IMR-90 (cell line): ENCODE results near the gene TMUB1. TPM values are rescaled to one million over a fixed set of nuclear protein-coding genes. Genes with fewer than 3 reads are reported as not detected.

Experiments used
- ATAC-seq: fragments of 200-7000 bp; cut with Tn5 transposase; 2 replicates; pipeline ENCODE4 v1.9.1; 2020; ENCODE audit warnings: low read depth, mild to moderate bottlenecking, moderate library complexity
- BruUV-seq: library from RNA; stranded (reverse); fragments of 400-500 nt; replicated peaks from 2 replicates; lab custom pipeline; 2021; lab: Mats Ljungman, UMichigan
- CTCF ChIA-PET: fragments of 300-600 bp; formaldehyde crosslinking; extraction: SDS; loops from one replicate; lab custom pipeline; 2021; ENCODE audit warnings: antibody characterized with exemption; lab: Yijun Ruan, JAX
- POLR2A ChIA-PET: fragments of 300-600 bp; sonication (Branson Sonifier 250); formaldehyde crosslinking; loops from one replicate; lab custom pipeline; 2022; ENCODE audit warnings: antibody characterized with exemption; ENCODE audit not compliant: unreplicated experiment; lab: Charles Lee
- DNase-seq: peaks from one replicate; pipeline ENCODE4 v3.0.0; 2013
- H2AFZ ChIP-seq: replicated peaks from 2 replicates; pipeline ENCODE3; 2013; ENCODE audit warnings: low read length, mild to moderate bottlenecking; ENCODE audit not compliant: poor library complexity
- H2AK5ac ChIP-seq: 2 replicates; pipeline ENCODE4 v1.6.1; 2013; ENCODE audit warnings: low read depth, low read length, inconsistent platforms
- H2AK9ac ChIP-seq: replicated peaks from 2 replicates; pipeline ENCODE3; 2013; ENCODE audit warnings: mild to moderate bottlenecking, low read depth, low read length, moderate library complexity; ENCODE audit not compliant: poor library complexity
- H2BK120ac ChIP-seq: 2 replicates; pipeline ENCODE4 v1.6.1; 2013; ENCODE audit warnings: low read depth, low read length, inconsistent platforms
- H2BK15ac ChIP-seq: 3 replicates; pipeline ENCODE4 v1.6.1; 2013; ENCODE audit warnings: low read depth, low read length, inconsistent platforms
- H2BK20ac ChIP-seq: 2 replicates; pipeline ENCODE4 v1.6.1; 2013; ENCODE audit warnings: low read depth, mild to moderate bottlenecking, inconsistent platforms, low read length, moderate library complexity
- H2BK5ac ChIP-seq: 2 replicates; pipeline ENCODE4 v1.6.1; 2013; ENCODE audit warnings: mild to moderate bottlenecking, low read depth, low read length, inconsistent platforms; ENCODE audit not compliant: poor library complexity, severe bottlenecking
- H3K14ac ChIP-seq: replicated peaks from 2 replicates; pipeline ENCODE4 v1.6.1; 2013; ENCODE audit warnings: low read depth, low read length, inconsistent platforms
- H3K18ac ChIP-seq: 2 replicates; pipeline ENCODE4 v1.6.1; 2013; ENCODE audit warnings: low read depth, low read length, control low read depth
- H3K23ac ChIP-seq: 2 replicates; pipeline ENCODE4 v1.6.1; 2013; ENCODE audit warnings: low read depth, low read length, inconsistent platforms
- H3K27ac ChIP-seq: 2 replicates; pipeline ENCODE4 v1.5.1; 2013; ENCODE audit warnings: mild to moderate bottlenecking, control low read depth, low read length; ENCODE audit not compliant: insufficient read depth
- H3K27me3 ChIP-seq: 2 replicates; pipeline ENCODE4 v1.6.1; 2013; ENCODE audit warnings: low read length; ENCODE audit not compliant: control insufficient read depth, insufficient read depth
- H3K36me3 ChIP-seq: 2 replicates; pipeline ENCODE4 v1.6.1; 2013; ENCODE audit warnings: low read length, mixed read lengths; ENCODE audit not compliant: control insufficient read depth, insufficient read depth
- H3K4ac ChIP-seq: 2 replicates; pipeline ENCODE4 v1.6.1; 2013; ENCODE audit warnings: low read depth, low read length, inconsistent platforms
- H3K4me1 ChIP-seq: 2 replicates; pipeline ENCODE4 v1.6.1; 2013; ENCODE audit warnings: low read length, mixed read lengths; ENCODE audit not compliant: control insufficient read depth, insufficient read depth
- H3K4me2 ChIP-seq: 2 replicates; pipeline ENCODE4 v1.6.1; 2013; ENCODE audit warnings: low read depth, mild to moderate bottlenecking, control low read depth, low read length, moderate library complexity
- H3K4me3 ChIP-seq: 2 replicates; pipeline ENCODE4 v1.5.1; 2013; ENCODE audit warnings: low read depth, mild to moderate bottlenecking, control low read depth, low read length, moderate library complexity; ENCODE audit not compliant: insufficient read depth
- H3K56ac ChIP-seq: 2 replicates; pipeline ENCODE4 v1.6.1; 2013; ENCODE audit warnings: low read length, inconsistent platforms; ENCODE audit not compliant: insufficient read depth; ENCODE audit errors: extremely low read depth
- H3K79me1 ChIP-seq, 2 experiments: 2 replicates each; pipeline ENCODE4 v1.6.1; 2013; ENCODE audit warnings: low read length in 2 of 2, inconsistent platforms in 1 of 2, low read depth in 1 of 2
- H3K9ac ChIP-seq: 2 replicates; pipeline ENCODE4 v1.6.1; 2013; ENCODE audit warnings: low read depth, low read length, control low read depth
- H3K9me1 ChIP-seq: 2 replicates; pipeline ENCODE4 v1.6.1; 2013; ENCODE audit warnings: low read length, inconsistent platforms; ENCODE audit not compliant: insufficient read depth
- H3K9me3 ChIP-seq: 2 replicates; pipeline ENCODE4 v1.6.1; 2013; ENCODE audit warnings: low read length; ENCODE audit not compliant: control insufficient read depth, insufficient read depth
- H4K20me1 ChIP-seq: 2 replicates; pipeline ENCODE4 v1.6.1; 2013; ENCODE audit warnings: low read length, inconsistent platforms; ENCODE audit not compliant: insufficient read depth
- H4K5ac ChIP-seq: 2 replicates; pipeline ENCODE4 v1.6.1; 2013; ENCODE audit warnings: mild to moderate bottlenecking, low read depth, low read length, control low read depth
- H4K8ac ChIP-seq, 2 experiments: 2 replicates each; pipeline ENCODE4 v1.6.1; 2013; ENCODE audit warnings: low read depth in 2 of 2, low read length in 2 of 2, control low read depth in 1 of 2, inconsistent platforms in 1 of 2
- H4K91ac ChIP-seq: 2 replicates; pipeline ENCODE4 v1.6.1; 2013; ENCODE audit warnings: low read depth, low read length, inconsistent platforms; ENCODE audit not compliant: insufficient read depth
- CHD1 ChIP-seq: IDR thresholded peaks from 2 replicates; pipeline ENCODE4 v1.6.1; 2012; ENCODE audit warnings: low read depth, low read length, improper control_type of control experiment
- ELK1 ChIP-seq: fragments of 150-350 bp; IDR thresholded peaks from 2 replicates; pipeline ENCODE4 v1.6.1; 2016; ENCODE audit warnings: low read depth, mild to moderate bottlenecking, low read length, moderate library complexity, borderline replicate concordance
- POLR2A ChIP-seq: IDR thresholded peaks from 2 replicates; pipeline ENCODE4 v1.6.1; 2012; ENCODE audit warnings: mild to moderate bottlenecking, low read depth, low read length
- RAD21 ChIP-seq: IDR thresholded peaks from 2 replicates; pipeline ENCODE4 v1.6.1; 2012; ENCODE audit warnings: low read length, improper control_type of control experiment
- RFX5 ChIP-seq: IDR thresholded peaks from 2 replicates; pipeline ENCODE4 v1.8.0; 2012; ENCODE audit warnings: low read depth, mild to moderate bottlenecking, low read length, moderate library complexity
- WGBS, 2 experiments: methylation state at CpG; one replicate each; pipeline versions ENCODE4 v1.1.5 to v1.1.7; 2013; ENCODE audit warnings: missing lambda C conversion rate in 2 of 2; ENCODE audit not compliant: insufficient read length in 1 of 2; ENCODE audit errors: extremely low coverage in 2 of 2; 5-methylcytosine and 5-hydroxymethylcytosine counted together
- dilution Hi-C: fragments of 300-500 bp; cut with HindIII; formaldehyde crosslinking; loops from one replicate; pipeline ENCODE4 v1.14.3; 2018; ENCODE audit warnings: low sequenced_read_pairs; ENCODE audit not compliant: unreplicated experiment
- in situ Hi-C: fragments of 300-500 bp; cut with MboI; formaldehyde crosslinking; loops from 3 replicates; pipeline ENCODE4 v1.14.3; 2019; ENCODE audit warnings: low sequenced_read_pairs, inconsistent platforms, mixed read lengths
- intact Hi-C: fragments of 100-400 bp; cut with micrococcal nuclease; formaldehyde crosslinking; loops from 2 replicates; pipeline ENCODE4 v1.10.0; 2022
- polyA plus RNA-seq, 3 experiments: library from polyadenylated mRNA; depleted of rRNA; stranded (reverse); fragments of >200 nt; gene quantifications; 2 replicates each; pipeline ENCODE4 v1.2.3, GENCODE V29; 2012; ENCODE audit warnings: low replicate concordance in 1 of 3
- total RNA-seq: library from RNA; depleted of rRNA; stranded (reverse); fragments of >200 nt; gene quantifications from 2 replicates; pipeline ENCODE4 v1.2.3, GENCODE V29; 2012

The TMUB1 gene
- total and polyA plus RNA-seq, 2 of the 4 experiments (the other 2 are of a cell fraction): 6.8 to 29.8 TPM

GRCh38 chr7:151053751-151054150 lies 29.5 kb downstream of the TMUB1 start:
- in situ Hi-C loops (no loop called here), intact Hi-C loops (no loop called here), dilution Hi-C loops (no loop called here)
- H3K9me3 ChIP-seq: no peaks in the 10 kb centered on the region
- H3K4me1 ChIP-seq: peaks cover 11% of the 10 kb centered on the region
- no peak for DNase-seq
- no peak overlapping the region for H2BK5ac ChIP-seq
- H2AFZ ChIP-seq: no peak overlapping the region
- peaks cover 5% of the 10 kb centered on the region; the same call in 1 of the 2 replicates for H4K20me1 ChIP-seq
- H3K79me1 ChIP-seq: peaks cover 8 to 21% of the 10 kb centered on the region in 2 experiments
- no peak for ATAC-seq
- no peak overlapping the region for H3K56ac ChIP-seq
- H3K27ac ChIP-seq: no peak overlapping the region
- no peak overlapping the region for H4K8ac ChIP-seq
- H2AK9ac ChIP-seq: no peak overlapping the region
- BruUV-seq: no TSS peak
- ChIA-PET POLR2A (no interaction called here), CTCF (interaction anchor here (0.6 kb wide), 1 partner anchor 368 kb away, joined by 5 read pairs; no protein-coding TSS in a partner anchor)
- H2BK20ac ChIP-seq: no peak overlapping the region
- no peak overlapping the region for H2BK15ac ChIP-seq
- H2BK120ac ChIP-seq: no peak overlapping the region
- TF ChIP-seq ELK1: no peak
- TF ChIP-seq RAD21: no peak
- no peak for TF ChIP-seq CHD1
- no peak for TF ChIP-seq POLR2A
- TF ChIP-seq RFX5: no peak
- no peak overlapping the region for H3K18ac ChIP-seq
- H4K91ac ChIP-seq: no peak overlapping the region
- H3K9ac ChIP-seq: no peak overlapping the region
- no CpG with 5 or more reads among the region's 8 CpGs for WGBS, 2 experiments
- H4K5ac ChIP-seq: no peak overlapping the region
- no peak overlapping the region for H2AK5ac ChIP-seq
- no peak overlapping the region for H3K4me2 ChIP-seq
- H3K36me3 ChIP-seq: no peaks in the 10 kb centered on the region
- no peak overlapping the region for H3K14ac ChIP-seq
- no peak overlapping the region for H3K4me3 ChIP-seq
- H3K4ac ChIP-seq: no peak overlapping the region
- H3K23ac ChIP-seq: no peak overlapping the region
- H3K9me1 ChIP-seq: peaks cover 7% of the 10 kb centered on the region; the same call in 1 of the 2 replicates
- H3K27me3 ChIP-seq: no peaks in the 10 kb centered on the region; the same call in 1 of the 2 replicates
